G401.6 (cell line): ENCODE data around the gene TENM3.

Experiments used
- FAIRE-seq: peaks from 2 replicates; lab custom pipeline; 2012; peaks lifted over from hg19 to GRCh38; lab: Jason Lieb, UNC

TENM3 gene

GRCh38 chr4:182254026-182254780, 11.0 kb downstream of the TENM3 start:
- no peak for FAIRE-seq

GRCh38 chr4:182255441-182256190, 12.4 kb downstream of the TENM3 start:
- no peak for FAIRE-seq

GRCh38 chr4:182257016-182257415, 13.8 kb downstream of the TENM3 start:
- no peak for FAIRE-seq

DNA sequence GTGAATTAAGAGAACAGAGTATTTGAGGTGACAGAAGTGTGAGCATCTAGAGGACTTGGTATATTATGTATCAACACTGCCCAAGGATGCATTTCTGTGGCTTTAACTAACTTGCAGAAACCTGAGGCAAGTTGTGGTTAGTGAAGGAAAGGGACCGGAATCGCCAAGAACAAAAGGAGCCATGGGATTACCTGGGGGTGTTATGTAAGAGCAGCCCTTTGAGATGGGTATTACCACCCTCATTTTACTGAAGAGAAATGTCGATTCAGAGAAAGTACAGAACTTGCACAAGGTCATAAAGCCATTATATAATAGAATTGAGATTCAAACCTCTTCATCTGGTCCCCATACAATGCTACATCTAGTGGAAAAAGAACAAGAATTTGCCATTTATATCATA, 14.3 kb downstream of the TENM3 start:
- FAIRE-seq, result no peak

DNA sequence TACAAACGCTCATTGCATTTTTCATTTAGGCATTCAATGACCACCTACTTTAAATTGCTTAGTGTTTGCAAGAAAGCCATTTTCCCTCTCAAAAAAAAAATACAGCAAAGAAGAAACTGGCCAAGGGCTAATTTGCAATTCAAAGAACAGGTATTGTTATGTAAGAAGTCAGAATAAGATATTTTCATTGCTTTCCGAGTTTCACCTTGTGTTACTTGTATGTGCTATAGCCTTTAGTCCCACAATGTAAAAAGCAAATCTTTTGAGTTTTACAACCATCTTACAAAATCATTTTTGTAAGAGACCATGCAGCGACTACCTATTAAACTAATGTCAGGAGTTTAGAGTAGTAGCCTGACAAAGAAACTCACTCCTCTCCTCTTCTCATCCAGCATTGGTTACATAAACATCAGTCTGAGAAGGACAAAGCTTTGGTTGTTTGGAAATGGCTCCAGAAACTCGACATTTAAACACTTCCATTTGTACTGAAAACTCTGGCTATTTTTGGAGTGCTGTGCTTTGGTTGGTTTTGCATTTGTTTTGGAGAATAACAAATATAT, 15.3 kb downstream of the TENM3 start:
- FAIRE-seq, result no peak

DNA sequence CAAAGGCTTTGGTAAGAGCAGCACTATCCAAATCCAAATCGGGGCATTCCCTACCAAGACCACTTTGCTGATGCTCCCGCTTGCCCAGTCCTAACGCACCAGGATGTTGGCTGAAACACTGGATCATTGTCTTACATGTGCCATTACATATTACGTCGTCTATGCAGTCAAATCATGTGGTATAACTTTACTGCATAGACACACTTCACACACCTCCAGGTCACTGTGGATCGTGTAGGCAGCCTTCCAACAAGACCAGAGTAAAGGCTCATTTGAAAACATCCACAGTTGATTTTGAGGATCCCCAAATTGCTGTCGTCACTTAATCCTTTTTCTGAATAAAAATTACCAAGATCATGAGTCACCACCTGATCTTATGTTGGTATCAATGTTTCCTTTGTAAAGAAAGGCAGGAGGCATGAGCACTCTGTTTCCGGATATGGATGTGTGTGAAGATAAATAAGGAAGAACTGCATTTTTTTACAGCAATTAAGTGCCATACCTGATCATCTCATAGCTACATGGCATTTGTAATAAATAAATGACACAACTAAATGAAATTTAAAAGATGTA, 18.5 kb downstream of the TENM3 start:
- FAIRE-seq, result no peak

DNA sequence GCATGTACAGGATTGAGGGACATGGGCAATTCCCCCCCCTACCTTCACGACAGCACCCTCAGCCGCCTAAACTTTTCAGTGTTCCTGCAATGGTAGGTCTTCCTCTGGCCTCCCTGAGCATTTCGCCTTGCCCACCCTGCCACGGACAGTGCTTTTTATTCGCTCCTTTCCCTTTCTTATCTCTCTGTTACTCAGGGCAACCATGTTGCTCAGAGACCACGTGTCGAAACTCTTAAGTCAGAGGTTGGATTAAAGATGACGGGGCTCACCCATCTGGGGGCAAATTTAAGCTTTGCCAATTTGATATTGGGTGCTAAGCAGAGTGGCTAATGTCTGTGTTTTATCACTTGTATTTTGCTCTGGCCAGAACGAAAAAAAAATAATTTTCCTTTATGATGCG, 20.4 kb downstream of the TENM3 start:
- no peak for FAIRE-seq

DNA sequence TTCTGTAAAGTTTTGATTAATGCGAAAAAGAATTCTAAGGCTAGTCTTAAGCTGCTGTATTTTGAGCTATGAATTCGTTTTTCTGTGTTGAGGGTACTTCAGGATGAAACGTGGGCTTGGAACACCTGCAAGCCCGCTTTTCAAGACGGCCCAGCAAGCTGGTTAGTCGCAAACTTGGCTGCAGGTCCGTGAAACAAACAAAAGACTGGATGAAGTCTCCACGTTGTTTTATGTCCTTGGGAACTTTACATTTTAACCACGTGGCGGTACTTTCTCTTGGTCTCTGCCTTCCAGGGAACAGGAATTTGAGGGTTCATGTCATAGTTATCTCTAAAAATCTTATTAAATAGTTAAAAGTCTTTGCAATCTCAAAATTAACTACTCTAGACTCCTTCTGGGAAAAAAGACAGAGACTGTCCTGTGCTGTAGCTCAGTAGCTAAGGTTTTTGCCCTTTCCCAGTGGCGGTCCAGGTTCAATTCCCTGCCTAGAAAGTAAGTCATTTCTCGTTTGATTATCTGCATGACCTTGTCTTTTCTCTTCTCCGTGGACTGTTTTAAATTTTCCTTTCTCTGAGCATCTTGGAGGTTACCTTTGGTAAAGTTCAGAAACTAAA, 21.0 kb downstream of the TENM3 start:
- FAIRE-seq, result no peak

- FAIRE-seq, result peak; percentile 33
These were observed 22.7 kb downstream of the TENM3 start for GRCh38 chr4:182265881-182266280.

GRCh38 chr4:182267048-182267447, 23.8 kb downstream of the TENM3 start:
- no peak for FAIRE-seq

GRCh38 chr4:182268966-182269365, 25.8 kb downstream of the TENM3 start:
- no peak for FAIRE-seq

DNA sequence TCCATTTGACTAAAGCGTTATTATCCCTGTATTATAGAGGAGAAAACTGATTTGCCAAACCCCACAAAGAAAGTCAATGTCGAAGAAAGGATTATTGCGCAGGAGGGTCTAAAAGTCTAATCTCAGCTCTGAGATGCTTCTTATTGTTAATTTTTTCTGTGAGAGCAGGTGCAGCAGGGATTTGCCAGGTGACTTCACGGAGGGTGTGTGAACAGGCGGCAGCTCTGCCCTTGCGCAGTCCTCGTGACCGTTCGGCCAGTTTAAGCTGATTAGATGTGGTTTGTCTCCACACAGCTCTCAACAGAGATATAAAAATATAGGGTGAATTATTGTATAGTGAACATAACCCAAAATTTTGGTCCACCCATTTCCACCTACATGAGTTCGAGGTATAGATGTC, 28.5 kb downstream of the TENM3 start:
- no peak for FAIRE-seq

- no peak for FAIRE-seq
These were observed 28.9 kb downstream of the TENM3 start for GRCh38 chr4:182272151-182272550.

GRCh38 chr4:182273191-182273935, 30.2 kb downstream of the TENM3 start:
- no peak for FAIRE-seq

DNA sequence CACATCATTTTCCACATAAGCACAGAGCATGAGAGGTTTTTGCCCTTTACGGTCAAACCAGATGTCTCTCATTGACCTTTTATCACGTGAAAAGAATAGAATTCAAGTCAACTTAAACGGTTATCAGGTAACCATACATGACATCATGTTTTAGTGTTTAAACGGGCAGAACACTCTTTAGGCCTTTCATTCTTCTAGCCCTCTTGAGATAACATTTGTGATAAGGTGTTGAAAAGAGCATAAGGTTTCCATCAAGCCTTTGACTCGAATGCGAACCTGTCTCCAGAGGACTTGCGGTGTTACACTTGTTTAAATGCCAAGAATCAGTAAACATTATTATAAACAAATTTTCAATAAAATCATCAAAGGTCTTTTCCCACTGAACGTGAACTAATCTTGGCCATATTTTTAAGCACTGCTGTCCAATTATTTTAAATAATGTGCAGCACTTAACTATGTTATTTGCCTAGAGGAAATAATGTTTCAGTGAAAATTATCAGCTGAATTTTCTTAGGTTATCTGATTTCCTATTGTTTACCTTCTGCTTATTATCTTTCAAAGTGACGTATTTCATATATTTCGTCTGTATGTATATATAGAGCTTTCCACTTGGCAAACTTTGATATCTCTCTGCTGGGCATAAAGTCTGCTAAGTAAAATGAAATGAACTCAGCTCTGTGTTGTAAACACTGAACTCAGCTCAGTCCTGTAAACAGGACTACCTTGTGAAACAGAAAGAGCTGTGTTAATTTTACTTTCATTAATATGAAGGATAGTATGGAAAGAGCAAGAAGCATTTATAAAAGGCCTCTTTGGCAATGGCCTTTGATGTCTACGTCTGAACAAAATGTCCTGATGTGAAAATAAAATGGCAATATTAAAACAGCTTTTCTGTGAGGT, 33.3 kb downstream of the TENM3 start:
- no peak for FAIRE-seq

GRCh38 chr4:182277377-182277776, 34.2 kb downstream of the TENM3 start:
- FAIRE-seq, result no peak

DNA sequence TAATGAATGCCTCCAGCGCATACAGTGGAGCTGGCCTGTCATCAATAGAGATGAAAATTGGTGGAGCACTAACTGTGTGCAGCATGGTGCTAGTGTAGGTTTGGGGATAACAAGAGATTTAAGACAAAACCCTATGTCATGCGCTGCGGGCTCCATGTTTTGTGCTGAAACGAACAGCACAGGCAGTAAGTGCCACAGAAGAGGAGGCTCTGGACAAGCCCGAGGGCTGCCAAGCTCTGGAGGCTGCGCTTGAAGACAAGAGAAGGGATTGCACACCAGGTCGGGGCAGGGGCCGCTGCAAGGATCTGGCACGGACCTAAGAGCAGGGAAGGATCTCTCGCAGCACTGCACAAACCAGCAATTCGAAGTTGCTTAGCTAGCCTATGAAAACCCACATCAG, 35.5 kb downstream of the TENM3 start:
- FAIRE-seq, result no peak

GRCh38 chr4:182280436-182281111, 37.4 kb downstream of the TENM3 start:
- FAIRE-seq, result no peak

DNA sequence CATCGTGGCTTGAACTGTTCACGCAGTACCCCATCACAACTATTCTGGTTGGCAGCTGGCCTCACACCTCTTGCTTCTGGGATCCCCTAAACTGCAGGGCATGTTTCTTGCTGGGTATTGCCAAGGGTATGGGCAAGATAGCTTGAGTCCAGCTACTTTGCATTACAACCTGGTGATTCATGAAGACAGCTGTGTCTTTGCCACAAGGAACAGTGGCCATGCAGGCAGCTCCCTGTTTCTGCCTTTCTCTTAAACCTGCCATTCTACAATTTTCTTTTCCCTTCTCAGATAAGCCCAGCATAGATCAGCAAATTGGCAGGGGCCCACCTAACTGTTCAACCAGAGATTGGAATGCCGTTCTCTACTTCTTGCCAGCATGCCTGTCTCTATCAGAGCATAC, 42.8 kb downstream of the TENM3 start:
- FAIRE-seq, result no peak

- no peak for FAIRE-seq
These were observed 43.7 kb downstream of the TENM3 start for GRCh38 chr4:182286931-182287330.
